Spleen (tissue), 7 donors: ENCODE results near the gene MYCBPAP.

ENCODE experiments used
- POLR2A ChIP-seq, 3 donors: fragments of 450-650 bp; IDR thresholded peaks; one replicate each; pipeline ENCODE4 v1.5.1; 2017; ENCODE audit warnings: antibody characterized with exemption in 3 of 3, mild to moderate bottlenecking in 1 of 3
- TF ChIP-seq, protein P1 (sequence below), 11 experiments: fragments of 200-600 bp in 7 of 11; fragments of 450-650 bp in 4 of 11; sonication (generic) in 4 of 11; IDR thresholded peaks in 8 of 11; conservative IDR thresholded peaks in 3 of 11; 1 replicate in 7 of 11; 2 replicates in 4 of 11; pipeline versions ENCODE4 v1.4.0 to v1.8.0; 2016 to 2021; ENCODE audit warnings: antibody characterized with exemption in 11 of 11, inconsistent platforms in 4 of 11, mild to moderate bottlenecking in 1 of 11
- donor health status: DM: no; HTN: no; CAD: no; lungs with moderate emphysema.
- donor health status: DM: no; HTN: no; CAD: no.
- donor health status: DM: no; HTN: no; CAD: no.

DNA sequence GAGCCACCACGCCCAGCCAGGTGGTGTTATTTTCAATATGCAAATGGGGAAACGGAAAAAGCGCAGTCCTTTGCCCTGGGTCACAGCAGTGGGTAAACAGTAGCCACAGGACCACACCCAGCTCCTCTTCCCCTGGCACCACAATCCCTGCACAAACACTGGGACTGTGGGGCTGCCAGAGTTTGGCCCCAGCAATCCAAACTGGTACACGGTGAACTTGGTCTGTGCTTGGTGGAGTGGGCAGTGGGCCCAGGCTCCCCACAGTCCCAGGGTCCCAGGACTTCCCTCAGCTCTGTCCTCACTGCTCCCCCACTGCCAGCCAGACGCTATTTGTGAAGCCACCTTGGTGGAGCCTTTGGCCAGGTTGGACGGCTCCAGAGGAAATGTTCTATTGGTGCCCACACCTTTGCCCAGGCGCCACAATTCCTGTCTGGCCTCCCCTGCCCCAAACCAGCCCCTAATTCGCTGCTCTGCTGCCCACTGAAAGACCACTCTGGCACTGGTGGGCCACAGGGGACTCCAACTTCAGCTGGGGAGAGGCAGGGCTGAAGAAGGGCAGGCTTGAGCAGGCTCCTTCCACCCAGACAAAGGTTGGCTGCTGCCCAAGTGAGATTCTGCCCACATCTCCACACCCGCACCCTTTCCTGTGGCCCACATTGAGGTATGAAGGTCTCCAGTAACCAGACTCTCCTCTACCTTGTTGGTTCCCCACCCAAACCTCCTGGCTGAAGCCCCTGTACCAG is 41.7 kb upstream of the MYCBPAP start:
- TF ChIP-seq, protein P1, sequence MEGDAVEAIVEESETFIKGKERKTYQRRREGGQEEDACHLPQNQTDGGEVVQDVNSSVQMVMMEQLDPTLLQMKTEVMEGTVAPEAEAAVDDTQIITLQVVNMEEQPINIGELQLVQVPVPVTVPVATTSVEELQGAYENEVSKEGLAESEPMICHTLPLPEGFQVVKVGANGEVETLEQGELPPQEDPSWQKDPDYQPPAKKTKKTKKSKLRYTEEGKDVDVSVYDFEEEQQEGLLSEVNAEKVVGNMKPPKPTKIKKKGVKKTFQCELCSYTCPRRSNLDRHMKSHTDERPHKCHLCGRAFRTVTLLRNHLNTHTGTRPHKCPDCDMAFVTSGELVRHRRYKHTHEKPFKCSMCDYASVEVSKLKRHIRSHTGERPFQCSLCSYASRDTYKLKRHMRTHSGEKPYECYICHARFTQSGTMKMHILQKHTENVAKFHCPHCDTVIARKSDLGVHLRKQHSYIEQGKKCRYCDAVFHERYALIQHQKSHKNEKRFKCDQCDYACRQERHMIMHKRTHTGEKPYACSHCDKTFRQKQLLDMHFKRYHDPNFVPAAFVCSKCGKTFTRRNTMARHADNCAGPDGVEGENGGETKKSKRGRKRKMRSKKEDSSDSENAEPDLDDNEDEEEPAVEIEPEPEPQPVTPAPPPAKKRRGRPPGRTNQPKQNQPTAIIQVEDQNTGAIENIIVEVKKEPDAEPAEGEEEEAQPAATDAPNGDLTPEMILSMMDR (IDR thresholded peaks at IDR 0.05 in 8 of 11, conservative IDR thresholded peaks at IDR 0.05 in 3 of 11): no peak
- no peak for TF ChIP-seq POLR2A (IDR thresholded peaks at IDR 0.05)
